ENCODE data around the gene UNC5A.
"Not testable (repeated sequence)": the region's sequence is repeated elsewhere in the genome, so short reads cannot be mapped to it uniquely, and the experiment has no call there.

The UNC5A gene

GRCh38 chr5:176866707-176867310 lies 56.5 kb downstream of the UNC5A start:
- DNase-seq, result no peak

DNA sequence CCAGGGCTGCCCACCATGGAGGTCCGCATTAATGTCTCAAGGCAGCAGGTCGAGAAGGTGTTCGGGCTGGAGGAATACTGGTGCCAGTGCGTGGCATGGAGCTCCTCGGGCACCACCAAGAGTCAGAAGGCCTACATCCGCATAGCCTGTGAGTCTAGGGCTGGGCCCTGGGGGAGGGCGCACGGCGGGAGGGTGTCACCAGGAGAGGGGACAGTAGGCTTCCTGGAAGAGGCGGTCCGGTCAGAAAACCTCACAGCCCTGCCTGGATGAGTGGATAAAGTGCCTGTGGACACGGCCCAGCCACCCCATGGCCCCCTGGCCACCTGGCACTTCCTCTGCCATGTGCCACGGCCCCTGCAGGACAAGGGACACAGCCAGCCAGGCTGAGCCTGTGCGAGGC lies 57.8 kb downstream of the UNC5A start:
- no peak for DNase-seq

GRCh38 chr5:176868731-176869130 lies 58.4 kb downstream of the UNC5A start:
- no peak for DNase-seq

- no peak for DNase-seq
Observed at GRCh38 chr5:176869501-176870109, 59.2 kb downstream of the UNC5A start.

DNA sequence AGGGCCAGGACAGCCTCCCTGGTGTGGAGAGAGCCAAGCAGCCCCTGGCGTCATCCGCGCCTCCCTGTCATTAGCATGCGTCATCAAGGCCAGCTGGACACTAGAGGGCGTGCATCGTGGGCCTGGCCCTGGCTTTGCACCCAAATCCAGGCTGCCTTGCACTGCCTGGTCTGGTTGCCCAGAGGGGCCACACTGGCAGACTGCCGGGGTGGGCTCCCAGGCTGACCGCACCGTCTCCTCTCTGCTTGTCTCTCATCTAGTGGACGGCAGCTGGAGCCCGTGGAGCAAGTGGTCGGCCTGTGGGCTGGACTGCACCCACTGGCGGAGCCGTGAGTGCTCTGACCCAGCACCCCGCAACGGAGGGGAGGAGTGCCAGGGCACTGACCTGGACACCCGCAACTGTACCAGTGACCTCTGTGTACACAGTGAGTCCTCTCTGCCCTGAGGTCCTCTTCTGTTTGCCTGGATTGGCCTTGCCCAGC lies 59.8 kb downstream of the UNC5A start:
- DNase-seq, result no peak

DNA sequence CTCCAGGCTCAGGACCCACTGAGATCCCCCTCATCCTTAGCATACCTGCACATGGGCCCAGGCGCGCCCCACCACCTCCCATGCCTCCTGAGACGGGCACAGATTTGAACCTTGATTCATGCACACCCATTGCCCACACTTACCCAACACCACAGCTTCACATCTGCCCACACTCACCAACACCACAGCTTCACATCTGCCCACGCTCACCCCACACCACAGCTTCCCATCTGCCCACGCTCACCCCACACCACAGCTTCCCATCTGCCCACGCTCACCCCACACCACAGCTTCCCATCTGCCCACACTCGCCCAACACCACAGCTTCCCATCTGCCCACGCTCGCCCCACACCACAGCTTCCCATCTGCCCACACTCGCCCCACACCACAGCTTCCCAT lies 60.3 kb downstream of the UNC5A start:
- not testable (repeated sequence) for DNase-seq

DNA sequence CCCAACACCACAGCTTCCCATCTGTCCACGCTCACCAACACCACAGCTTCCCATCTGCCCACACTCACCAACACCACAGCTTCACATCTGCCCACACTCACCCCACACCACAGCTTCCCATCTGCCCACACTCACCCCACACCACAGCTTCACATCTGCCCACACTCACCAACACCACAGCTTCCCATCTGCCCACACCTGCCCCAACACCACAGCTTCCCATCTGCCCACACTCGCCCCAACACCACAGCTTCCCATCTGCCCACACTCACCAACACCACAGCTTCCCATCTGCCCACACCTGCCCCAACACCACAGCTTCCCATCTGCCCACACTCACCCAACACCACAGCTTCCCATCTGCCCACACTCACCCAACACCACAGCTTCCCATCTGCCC lies 62.2 kb downstream of the UNC5A start:
- DNase-seq, result not testable (repeated sequence)

- not testable (repeated sequence) for DNase-seq
Observed at GRCh38 chr5:176873011-176873410, 62.7 kb downstream of the UNC5A start.

- DNase-seq, result no peak
Observed at GRCh38 chr5:176873541-176874172, 63.3 kb downstream of the UNC5A start.

- DNase-seq, result no peak
Observed at GRCh38 chr5:176874198-176874780, 63.9 kb downstream of the UNC5A start.

DNA sequence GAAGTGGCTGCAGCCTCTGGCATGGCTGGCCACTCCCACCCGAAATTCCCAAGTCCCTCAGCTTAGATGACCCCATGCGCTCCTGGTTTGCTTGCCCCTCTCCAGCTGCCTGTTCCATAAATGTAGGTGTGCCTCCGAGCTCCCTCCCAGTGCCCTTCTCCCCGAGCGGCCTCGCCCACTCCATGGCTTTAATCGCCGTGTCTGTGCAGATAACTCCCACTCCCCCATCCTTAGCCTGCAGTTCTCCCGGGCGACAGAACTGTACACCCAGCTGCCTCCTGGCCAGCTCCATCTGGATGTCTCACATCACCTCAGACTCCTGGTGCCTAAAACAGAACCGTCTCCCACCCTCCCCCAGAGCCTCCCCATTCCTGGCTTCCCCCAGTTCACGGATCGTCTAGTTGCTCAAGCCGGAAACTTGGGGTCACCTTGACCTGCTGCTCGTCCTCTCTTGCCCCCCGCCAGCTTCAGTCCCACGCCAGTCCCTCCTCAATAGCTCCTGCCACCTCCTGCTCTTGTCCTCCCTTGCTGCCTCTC lies 64.7 kb downstream of the UNC5A start:
- no peak for DNase-seq

- DNase-seq, result no peak
Observed at GRCh38 chr5:176875783-176876505, 65.6 kb downstream of the UNC5A start.

- no peak for DNase-seq
Observed at GRCh38 chr5:176876506-176877431, 66.4 kb downstream of the UNC5A start.

DNA sequence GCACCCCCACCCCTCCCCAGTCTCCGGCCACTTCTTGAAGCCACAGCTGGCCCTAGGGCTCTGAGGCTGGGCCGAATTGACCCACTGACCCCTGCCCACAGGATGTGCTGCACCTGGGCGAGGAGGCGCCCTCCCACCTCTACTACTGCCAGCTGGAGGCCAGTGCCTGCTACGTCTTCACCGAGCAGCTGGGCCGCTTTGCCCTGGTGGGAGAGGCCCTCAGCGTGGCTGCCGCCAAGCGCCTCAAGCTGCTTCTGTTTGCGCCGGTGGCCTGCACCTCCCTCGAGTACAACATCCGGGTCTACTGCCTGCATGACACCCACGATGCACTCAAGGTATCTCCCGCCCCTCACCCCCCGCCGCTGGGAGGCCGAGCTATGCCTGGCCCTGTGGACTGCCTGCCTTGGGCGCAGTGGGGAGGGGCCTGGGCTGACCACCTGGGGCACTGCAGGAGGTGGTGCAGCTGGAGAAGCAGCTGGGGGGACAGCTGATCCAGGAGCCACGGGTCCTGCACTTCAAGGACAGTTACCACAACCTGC lies 67.5 kb downstream of the UNC5A start:
- no peak for DNase-seq

GRCh38 chr5:176878463-176878862 lies 68.1 kb downstream of the UNC5A start:
- no peak for DNase-seq

GRCh38 chr5:176878906-176879662 lies 68.7 kb downstream of the UNC5A start:
- no peak for DNase-seq

GRCh38 chr5:176879663-176880361 lies 69.5 kb downstream of the UNC5A start:
- DNase-seq, result no peak

DNA sequence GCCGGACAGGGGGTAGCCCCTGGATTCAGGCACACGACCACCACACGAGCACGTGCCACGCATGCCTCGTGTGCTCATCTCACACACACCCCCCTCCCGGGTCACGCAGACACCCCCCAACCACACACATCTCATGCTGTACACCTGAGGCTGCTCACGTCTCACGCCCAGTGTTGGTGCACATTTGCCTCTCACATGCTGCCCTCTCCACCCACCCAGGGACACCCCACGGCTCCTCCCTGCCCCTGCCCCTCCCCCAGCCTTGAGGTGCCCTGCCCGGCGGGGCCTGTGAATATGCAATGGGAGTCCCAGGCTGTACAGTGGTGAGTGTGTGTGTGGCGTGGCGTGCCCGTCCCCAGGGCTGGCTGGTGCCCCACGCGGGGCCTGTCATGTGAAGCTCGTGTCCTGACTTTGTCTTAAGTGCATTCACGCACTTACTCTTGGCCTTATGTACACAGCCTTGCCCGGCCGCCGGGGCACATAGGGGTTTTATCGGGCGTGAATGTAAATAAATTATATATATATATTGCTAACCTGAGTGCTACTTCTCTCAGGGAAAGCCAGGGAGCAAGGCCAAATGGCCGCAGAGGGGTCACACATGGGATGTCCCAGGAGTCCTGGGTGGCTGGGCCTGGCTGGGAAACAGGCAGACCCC lies 70.1 kb downstream of the UNC5A start:
- DNase-seq, result no peak

GRCh38 chr5:176881021-176881749 lies 70.8 kb downstream of the UNC5A start:
- no peak for DNase-seq

Measured in left hindlimb (tissue), 1 donor.